HG03066 (cell line): ENCODE measurements around the gene GBA2.

Source experiments
- ATAC-seq: cut with Tn5 transposase; IDR thresholded peaks from one replicate; pipeline ENCODE4 v1.9.1; 2021; ENCODE audit warnings: low read depth; ENCODE audit not compliant: unreplicated experiment

The GBA2 gene

GRCh38 chr9:35748858-35749514 lies at the start of gene GBA2, which contains the start of gene RGP1:
TSS of gene GBA2 (minus strand) at chr9:35749228. CDS start at chr9:35748704, 524 bp downstream.
TSS of gene RGP1 (plus strand) at chr9:35749287. CDS start at chr9:35749756, 469 bp downstream.
- peak; percentile 66 for ATAC-seq

- no peak for ATAC-seq
Measured at GRCh38 chr9:35797311-35798109, 48.5 kb upstream of the GBA2 start.

GRCh38 chr9:35795695-35796094 lies 46.7 kb upstream of the GBA2 start:
- ATAC-seq: no peak

GRCh38 chr9:35793461-35793860 lies 44.4 kb upstream of the GBA2 start:
- no peak for ATAC-seq

GRCh38 chr9:35792826-35793225 lies 43.8 kb upstream of the GBA2 start:
- no peak for ATAC-seq

- no peak for ATAC-seq
Measured at GRCh38 chr9:35792024-35792813, 43.2 kb upstream of the GBA2 start.

GRCh38 chr9:35791297-35791921 lies 42.4 kb upstream of the GBA2 start, which contains the start of gene NPR2:
TSS of gene NPR2 (plus strand) at chr9:35791591. CDS start at chr9:35792409, 818 bp downstream.
- ATAC-seq: no peak

GRCh38 chr9:35790385-35791296 lies 41.6 kb upstream of the GBA2 start:
- ATAC-seq: no peak

- ATAC-seq: no peak
Measured at GRCh38 chr9:35790025-35790384, 41.0 kb upstream of the GBA2 start.

GRCh38 chr9:35789541-35789940 lies 40.5 kb upstream of the GBA2 start:
- ATAC-seq: no peak

GRCh38 chr9:35783418-35783817 lies 34.4 kb upstream of the GBA2 start:
- no peak for ATAC-seq

GRCh38 chr9:35781066-35781465 lies 32.0 kb upstream of the GBA2 start:
- ATAC-seq: no peak

GRCh38 chr9:35778496-35778895 lies 29.5 kb upstream of the GBA2 start:
- no peak for ATAC-seq

GRCh38 chr9:35776018-35776417 lies 27.0 kb upstream of the GBA2 start:
- no peak for ATAC-seq

GRCh38 chr9:35774907-35775635 lies 26.0 kb upstream of the GBA2 start:
- no peak for ATAC-seq

GRCh38 chr9:35771943-35772342 lies 22.9 kb upstream of the GBA2 start:
- ATAC-seq: no peak

GRCh38 chr9:35771534-35771933 lies 22.5 kb upstream of the GBA2 start:
- ATAC-seq: no peak

- no peak for ATAC-seq
Measured at GRCh38 chr9:35771075-35771433, 22.0 kb upstream of the GBA2 start.

- ATAC-seq: no peak
Measured at GRCh38 chr9:35769763-35770162, 20.7 kb upstream of the GBA2 start.
